T-cell (primary cell): ENCODE results near the gene STT3A. TPM values are rescaled to one million over a fixed set of nuclear protein-coding genes. Genes with fewer than 3 reads are reported as not detected.
A peak's percentile ranks its signal among the peaks of the same experiment; 100 is the strongest.

Source experiments
- ATAC-seq, 4 experiments: fragments of 200-7000 bp in 3 of 4; fragments of 150-1000 bp in 1 of 4; cut with Tn5 transposase; replicated peaks in 1 of 4; 1 replicate in 3 of 4; 2 replicates in 1 of 4; pipeline ENCODE4 v1.10.0; 2021; ENCODE audit warnings: moderate library complexity in 3 of 4, mild to moderate bottlenecking in 2 of 4, moderate number of reproducible peaks in 1 of 4
- CTCF ChIA-PET, 2 donors: fragments of 300-600 bp; sonication (Branson Sonifier 250); formaldehyde crosslinking; loops; one replicate each; lab custom pipeline; 2022; ENCODE audit warnings: antibody characterized with exemption in 2 of 2; lab: Charles Lee
- POLR2A ChIA-PET, 2 donors: fragments of 300-600 bp; sonication (Branson Sonifier 250); formaldehyde crosslinking; loops; one replicate each; lab custom pipeline; 2022; ENCODE audit warnings: antibody characterized with exemption in 2 of 2; lab: Charles Lee
- DNase-seq, 35 experiments: peaks; one replicate each; pipeline versions ENCODE4 v3.0.0 to v3.0.0-alpha.2; 2013 to 2023
- H3K27ac ChIP-seq: one replicate; pipeline ENCODE4 v1.5.1; 2013; ENCODE audit warnings: low read length
- H3K27me3 ChIP-seq, 2 experiments: replicated peaks in 1 of 2; 1 replicate in 1 of 2; 2 replicates in 1 of 2; pipeline versions ENCODE4 v1.6.1 to v1.7.0; 2013; ENCODE audit warnings: low read length in 1 of 2, mixed read lengths in 1 of 2; ENCODE audit not compliant: control insufficient read depth in 2 of 2, insufficient read depth in 2 of 2; ENCODE audit errors: extremely low read depth in 1 of 2
- H3K36me3 ChIP-seq, 2 donors: 1 replicate in 1 of 2; 2 replicates in 1 of 2; pipeline versions ENCODE4 v1.6.1 to v1.7.0; 2013; ENCODE audit warnings: low read length in 1 of 2; ENCODE audit not compliant: control insufficient read depth in 2 of 2, insufficient read depth in 1 of 2; ENCODE audit errors: extremely low read depth in 1 of 2
- H3K4me1 ChIP-seq, 2 experiments: 1 replicate in 1 of 2; 2 replicates in 1 of 2; pipeline versions ENCODE4 v1.6.1 to v1.7.0; 2013; ENCODE audit warnings: low read length in 2 of 2, mixed read lengths in 1 of 2; ENCODE audit not compliant: insufficient read depth in 2 of 2, control insufficient read depth in 1 of 2; ENCODE audit errors: extremely low read depth in 1 of 2
- H3K4me3 ChIP-seq, 2 donors: 1 replicate in 1 of 2; 2 replicates in 1 of 2; pipeline versions ENCODE4 v1.5.1 to v1.7.0; 2013; ENCODE audit warnings: mild to moderate bottlenecking in 2 of 2, low read length in 1 of 2, moderate library complexity in 1 of 2; ENCODE audit not compliant: control insufficient read depth in 1 of 2; ENCODE audit errors: extremely low read depth in 1 of 2
- H3K9me3 ChIP-seq: 2 replicates; pipeline ENCODE4 v1.7.0; 2013
- H3K27ac Mint-ChIP-seq, 2 donors: one replicate each; pipeline ENCODE4 v1.8.0; 2020 to 2021; ENCODE audit warnings: mild to moderate bottlenecking in 2 of 2, mixed read lengths in 2 of 2
- H3K27me3 Mint-ChIP-seq, 2 donors: one replicate each; pipeline ENCODE4 v1.8.0; 2021 to 2022; ENCODE audit warnings: mixed read lengths in 2 of 2
- H3K36me3 Mint-ChIP-seq: one replicate; pipeline ENCODE4 v1.8.0; 2021; ENCODE audit warnings: mixed read lengths
- H3K4me1 Mint-ChIP-seq, 3 donors: one replicate each; pipeline ENCODE4 v1.8.0; 2020 to 2022; ENCODE audit warnings: mixed read lengths in 3 of 3, mild to moderate bottlenecking in 1 of 3
- H3K4me3 Mint-ChIP-seq, 3 donors: one replicate each; pipeline ENCODE4 v1.8.0; 2020 to 2022; ENCODE audit warnings: mild to moderate bottlenecking in 3 of 3, mixed read lengths in 3 of 3, moderate library complexity in 3 of 3
- H3K9me3 Mint-ChIP-seq, 3 donors: one replicate each; pipeline ENCODE4 v1.8.0; 2020 to 2022; ENCODE audit warnings: mixed read lengths in 3 of 3
- WGBS: methylation state at CpG from one replicate; pipeline ENCODE4 v1.1.5; 2013; ENCODE audit warnings: missing lambda C conversion rate; ENCODE audit not compliant: insufficient coverage; 5-methylcytosine and 5-hydroxymethylcytosine counted together
- total RNA-seq, 35 experiments: library from RNA in 6 of 35; stranded (reverse) in 6 of 35; fragments of 120-200 nt in 1 of 35; gene quantifications; one replicate each; pipeline versions ENCODE4 v1.2.1 to v1.2.4 and lab custom pipeline; 2013 to 2026

Gene STT3A
- total RNA-seq, 5 donors from 2014 or later (not counting 1 experiment from before 2014, with no cell fraction given) = 51.0 to 103 (median 88.5) TPM

- H3K36me3 Mint-ChIP-seq = peaks cover 52% of the 10 kb centered on the region
- WGBS = no CpG with 5 or more reads among the region's 4 CpGs
- H3K36me3 ChIP-seq = peaks cover 2 to 67% of the 10 kb centered on the region in 2 donors
- H3K27ac Mint-ChIP-seq = no peak overlapping the region
- H3K27ac ChIP-seq = no peak overlapping the region
- ChIA-PET CTCF (interaction anchor here in 1 of 2 donors (0.7 kb wide), 1 partner anchor 23 kb away, joined by 3 read pairs; no protein-coding TSS in a partner anchor), POLR2A (interaction anchor here in 1 of 2 donors (0.6 kb wide), 1 partner anchor 33 kb away, joined by 3 read pairs; no protein-coding TSS in a partner anchor)
- H3K4me1 ChIP-seq = no peaks in the 10 kb centered on the region
- no peak overlapping the region for H3K4me3 Mint-ChIP-seq
- H3K9me3 ChIP-seq = no peaks in the 10 kb centered on the region
- H3K4me1 Mint-ChIP-seq = no peaks in the 10 kb centered on the region
- no peaks in the 10 kb centered on the region for H3K27me3 Mint-ChIP-seq
- ATAC-seq = no peak
- H3K4me3 ChIP-seq = no peak overlapping the region
- no peak for DNase-seq
- no peaks in the 10 kb centered on the region for H3K9me3 Mint-ChIP-seq
- no peaks in the 10 kb centered on the region for H3K27me3 ChIP-seq
Observed at GRCh38 chr11:125618383-125618782, 25.7 kb downstream of the STT3A start.

GRCh38 chr11:125621995-125622394 lies 29.3 kb downstream of the STT3A start:
- Mint-ChIP-seq H3K4me3 (no peak overlapping the region), H3K27ac (no peak overlapping the region), H3K9me3 (no peaks in the 10 kb centered on the region), H3K27me3 (no peaks in the 10 kb centered on the region), H3K4me1 (peaks cover 17 to 20% (median 20%) of the 10 kb centered on the region in 3 donors), H3K36me3 (peaks cover 31% of the 10 kb centered on the region)
- Histone ChIP-seq H3K4me1 (peaks cover 5 to 20% of the 10 kb centered on the region in 2 experiments), H3K4me3 (no peak overlapping the region), H3K36me3 (peaks cover 2 to 44% of the 10 kb centered on the region in 2 donors), H3K27ac (no peak overlapping the region), H3K27me3 (no peaks in the 10 kb centered on the region), H3K9me3 (no peaks in the 10 kb centered on the region)
- POLR2A ChIA-PET = interaction anchor here in 1 of 2 donors (1.1 kb wide), 1 partner anchor 644 kb away, joined by 3 read pairs; no protein-coding TSS in a partner anchor
- WGBS = no CpG with 5 or more reads among the region's 2 CpGs
- DNase-seq (no peak), ATAC-seq (no peak)
- CTCF ChIA-PET = no interaction called here

DNA sequence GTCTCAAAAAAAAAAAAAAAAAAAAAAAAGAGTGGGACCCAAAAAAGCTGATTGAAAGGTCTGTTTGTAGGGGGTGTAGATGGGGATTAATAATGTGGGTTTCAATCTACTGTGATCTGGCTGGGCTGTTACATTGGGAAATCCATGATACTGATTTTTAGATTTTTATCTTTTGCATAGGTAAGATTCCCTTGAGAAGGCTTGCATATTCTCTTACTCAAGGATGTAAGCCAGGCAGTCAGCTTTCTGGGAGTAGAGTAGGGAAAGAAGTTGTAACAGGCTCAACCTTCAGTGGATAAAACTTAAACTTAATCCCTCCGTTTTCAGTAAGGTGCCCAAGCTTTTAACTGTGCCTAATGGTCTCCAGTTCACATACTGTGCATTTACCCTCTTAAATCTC lies 30.4 kb downstream of the STT3A start:
- no CpG with 5 or more reads among the region's 1 CpG for WGBS
- no peak overlapping the region for H3K4me3 ChIP-seq
- ChIA-PET CTCF (interaction anchor here (0.6 to 1.0 kb wide), 3 partner anchors 19 to 264 kb away, joined by 3 to 4 read pairs (median 4); no protein-coding TSS in a partner anchor), POLR2A (interaction anchor here in 1 of 2 donors (0.9 kb wide), 1 partner anchor 136 kb away, joined by 4 read pairs; no protein-coding TSS in a partner anchor)
- peaks cover 2 to 35% of the 10 kb centered on the region in 2 donors for H3K36me3 ChIP-seq
- peaks cover 5 to 21% of the 10 kb centered on the region in 2 experiments for H3K4me1 ChIP-seq
- no peak overlapping the region for H3K4me3 Mint-ChIP-seq
- H3K9me3 Mint-ChIP-seq = no peaks in the 10 kb centered on the region
- H3K27me3 ChIP-seq = no peaks in the 10 kb centered on the region
- H3K36me3 Mint-ChIP-seq = peaks cover 29% of the 10 kb centered on the region
- no peak overlapping the region for H3K27ac ChIP-seq
- H3K4me1 Mint-ChIP-seq = peaks cover 20 to 25% (median 20%) of the 10 kb centered on the region in 3 donors
- no peaks in the 10 kb centered on the region for H3K27me3 Mint-ChIP-seq
- no peak overlapping the region for H3K27ac Mint-ChIP-seq
- no peaks in the 10 kb centered on the region for H3K9me3 ChIP-seq
- DNase-seq (no peak), ATAC-seq (no peak)

- peak within 1 kb of the TSS; percentile 91 for H3K4me3 ChIP-seq
Observed at GRCh38 chr11:125624756-125625213, 32.1 kb downstream of the STT3A start, which contains the start of gene CHEK1. CHEK1 (plus strand) TSS chr11:125625163; CDS start chr11:125626769, 1,606 bp downstream.

DNA sequence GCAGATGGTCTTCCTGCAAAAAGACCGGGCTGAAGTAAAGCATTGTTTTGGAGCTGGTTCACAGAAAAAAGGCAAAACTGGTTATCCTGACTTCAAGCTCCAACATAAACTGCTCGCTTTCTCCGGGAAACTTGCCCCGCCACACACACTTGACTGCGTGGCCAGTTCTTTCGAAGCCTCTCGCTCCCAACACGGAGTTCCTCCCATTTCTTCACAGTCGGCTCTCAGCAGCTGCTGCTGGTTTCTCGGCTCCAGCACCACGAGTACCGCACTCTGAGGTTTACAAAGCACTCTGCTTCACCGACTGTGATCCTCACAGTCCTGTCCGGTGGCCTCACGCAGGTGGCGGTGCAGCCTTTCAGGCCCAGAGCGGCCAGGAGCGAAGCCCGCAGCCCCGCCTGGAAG lies 32.6 kb downstream of the STT3A start:
- H3K27me3 ChIP-seq = no peaks in the 10 kb centered on the region
- ATAC-seq (peak in 1 of 4 experiments; percentile 36), DNase-seq (no peak)
- H3K27ac ChIP-seq = peak overlapping the region; percentile 97
- Mint-ChIP-seq H3K27me3 (no peaks in the 10 kb centered on the region), H3K9me3 (no peaks in the 10 kb centered on the region), H3K27ac (peak overlapping the region; percentile 95 to 97), H3K36me3 (peaks cover 15% of the 10 kb centered on the region), H3K4me3 (peak overlapping the region; percentile 92 to 99 (median 93)), H3K4me1 (peaks cover 20 to 25% (median 20%) of the 10 kb centered on the region in 3 donors)
- H3K4me3 ChIP-seq = peak overlapping the region; percentile 91
- H3K4me1 ChIP-seq = peaks cover 5 to 21% of the 10 kb centered on the region in 2 experiments
- ChIA-PET CTCF (interaction anchor here (0.5 to 1.9 kb wide), 6 partner anchors 33 to 256 kb away, joined by 3 to 14 read pairs (median 6); partner anchors contain the start of genes EI24 (in 1 of the 2) and STT3A (in 1 of the 2)), POLR2A (interaction anchor here (0.9 to 1.2 kb wide), 4 partner anchors 31 to 56 kb away, joined by 3 to 6 read pairs (median 4); partner anchors contain the start of genes EI24 (in 2 of the 2) and STT3A (in 1 of the 2))
- H3K36me3 ChIP-seq = peaks cover 0 to 15% of the 10 kb centered on the region in 2 donors
- no peaks in the 10 kb centered on the region for H3K9me3 ChIP-seq
- 2% methylated on average over 20 of the region's 20 CpGs for WGBS

More at GRCh38 chr11:125624756-125625213, 32.1 kb downstream of the STT3A start, which contains the start of gene CHEK1:
- ChIA-PET POLR2A (interaction anchor here (1.2 kb wide), 2 partner anchors 32 to 55 kb away, joined by 4 to 6 read pairs; partner anchors contain the start of genes EI24 (in 1 of the 2) and STT3A (in 1 of the 2)), CTCF (interaction anchor here (0.5 to 1.9 kb wide), 4 partner anchors 33 to 256 kb away, joined by 3 to 14 read pairs (median 6); partner anchors contain the start of genes EI24 (in 1 of the 2) and STT3A (in 1 of the 2))
- DNase-seq (no peak), ATAC-seq (no peak)
- no peaks in the 10 kb centered on the region for H3K27me3 ChIP-seq
- 100% methylated on average over 1 of the region's 9 CpGs for WGBS
- H3K36me3 Mint-ChIP-seq = peaks cover 18% of the 10 kb centered on the region
- H3K9me3 ChIP-seq = no peaks in the 10 kb centered on the region
- peak within 1 kb of the TSS; percentile 95 to 97 for H3K27ac Mint-ChIP-seq
- peaks cover 20 to 25% (median 20%) of the 10 kb centered on the region in 3 donors for H3K4me1 Mint-ChIP-seq
- peak within 1 kb of the TSS; percentile 97 for H3K27ac ChIP-seq
- peaks cover 5 to 21% of the 10 kb centered on the region in 2 experiments for H3K4me1 ChIP-seq
- H3K27me3 Mint-ChIP-seq = no peaks in the 10 kb centered on the region
- H3K9me3 Mint-ChIP-seq = no peaks in the 10 kb centered on the region
- H3K4me3 Mint-ChIP-seq = peak within 1 kb of the TSS; percentile 92 to 99 (median 93)
- H3K36me3 ChIP-seq = peaks cover 0 to 20% of the 10 kb centered on the region in 2 donors
